ENCODE results near the gene UNG. TPM values are rescaled to one million over a fixed set of nuclear protein-coding genes. Genes with fewer than 3 reads are reported as not detected.

Gene UNG
- total RNA-seq, 2 experiments from 2014 or later: 3.3 to 3.6 TPM

DNA sequence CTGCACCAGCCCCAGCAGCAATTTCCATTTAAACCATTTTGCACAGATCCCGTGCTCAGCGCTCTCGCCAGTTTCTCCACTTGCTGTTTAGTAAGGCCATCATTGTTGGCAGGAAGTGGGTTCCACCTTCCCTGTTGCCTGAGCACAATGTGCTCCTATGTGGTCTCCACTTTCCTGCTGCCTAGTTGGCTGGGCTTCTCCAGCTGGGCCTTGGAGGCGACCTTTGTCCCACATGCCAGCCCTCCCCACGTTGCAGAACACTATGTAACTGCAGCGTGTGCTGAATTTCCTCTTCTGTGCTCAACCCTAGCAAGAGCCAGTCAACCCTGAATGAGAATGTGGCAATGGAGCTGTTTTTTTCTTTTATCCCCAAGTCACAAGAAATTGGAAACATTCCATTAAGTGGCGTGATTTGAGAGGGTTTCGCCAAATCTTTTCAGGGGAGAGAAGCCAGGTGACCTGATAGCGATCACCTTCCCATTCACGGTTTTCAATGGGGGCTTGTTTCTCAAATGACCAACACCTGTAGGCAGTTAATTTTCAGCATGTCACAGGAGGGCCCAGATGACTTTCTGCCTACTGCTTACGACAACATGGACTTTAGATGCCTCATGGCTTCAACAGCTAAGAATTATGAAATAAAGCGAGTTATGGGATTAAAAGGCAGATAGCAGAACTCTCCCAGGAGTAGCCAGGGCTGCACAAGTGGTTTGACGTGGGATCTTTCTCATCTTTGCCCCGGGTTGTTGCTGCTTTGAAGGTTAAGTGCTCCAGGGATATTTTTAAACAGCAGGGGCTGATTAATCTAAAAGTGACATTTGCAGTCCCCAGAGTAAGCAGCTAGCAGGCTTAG is 18.6 kb downstream of the UNG start, which contains the start of gene ACACB:
TSS of gene ACACB (plus strand) at position 830 of the 853 bp plus-strand sequence. CDS start 22,819 bp downstream, outside the sequence.
- ATAC-seq (ENCODE audit: poor library complexity): no peak
- intact Hi-C loops (cut with DNase I, micrococcal nuclease): no loop called here

DNA sequence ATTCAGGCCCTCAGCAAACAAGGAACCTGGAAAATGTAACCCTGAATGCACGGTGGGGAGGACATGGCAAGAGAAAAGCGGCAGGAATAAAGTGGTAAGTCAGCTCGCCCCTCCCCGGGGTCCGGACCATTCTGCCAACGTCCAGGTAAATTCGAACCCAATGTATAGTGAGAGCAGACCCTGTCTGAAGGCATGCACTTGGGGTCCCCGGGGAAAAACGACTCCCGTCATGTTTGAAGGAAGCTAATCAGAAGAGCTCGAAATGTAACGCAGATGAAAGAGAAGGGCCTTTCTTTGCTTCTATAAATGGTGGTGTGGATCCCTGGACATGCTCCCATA is 19.2 kb downstream of the UNG start:
- intact Hi-C loops (cut with DNase I, micrococcal nuclease): no loop called here
- peaks cover 17% of the 10 kb centered on the region for H3K4me1 ChIP-seq (ENCODE audit: insufficient read depth, low read length)
- DNase-seq (no peak), ATAC-seq (ENCODE audit: poor library complexity) (no peak)
- H3K36me3 ChIP-seq (ENCODE audit: insufficient read depth, low read length): no peaks in the 10 kb centered on the region
- no peaks in the 10 kb centered on the region for H3K9me3 Mint-ChIP-seq
- TF ChIP-seq, protein P1, sequence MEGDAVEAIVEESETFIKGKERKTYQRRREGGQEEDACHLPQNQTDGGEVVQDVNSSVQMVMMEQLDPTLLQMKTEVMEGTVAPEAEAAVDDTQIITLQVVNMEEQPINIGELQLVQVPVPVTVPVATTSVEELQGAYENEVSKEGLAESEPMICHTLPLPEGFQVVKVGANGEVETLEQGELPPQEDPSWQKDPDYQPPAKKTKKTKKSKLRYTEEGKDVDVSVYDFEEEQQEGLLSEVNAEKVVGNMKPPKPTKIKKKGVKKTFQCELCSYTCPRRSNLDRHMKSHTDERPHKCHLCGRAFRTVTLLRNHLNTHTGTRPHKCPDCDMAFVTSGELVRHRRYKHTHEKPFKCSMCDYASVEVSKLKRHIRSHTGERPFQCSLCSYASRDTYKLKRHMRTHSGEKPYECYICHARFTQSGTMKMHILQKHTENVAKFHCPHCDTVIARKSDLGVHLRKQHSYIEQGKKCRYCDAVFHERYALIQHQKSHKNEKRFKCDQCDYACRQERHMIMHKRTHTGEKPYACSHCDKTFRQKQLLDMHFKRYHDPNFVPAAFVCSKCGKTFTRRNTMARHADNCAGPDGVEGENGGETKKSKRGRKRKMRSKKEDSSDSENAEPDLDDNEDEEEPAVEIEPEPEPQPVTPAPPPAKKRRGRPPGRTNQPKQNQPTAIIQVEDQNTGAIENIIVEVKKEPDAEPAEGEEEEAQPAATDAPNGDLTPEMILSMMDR (IDR thresholded peaks at IDR 0.05): no peak
- ChIA-PET POLR2A (no interaction called here), CTCF (no interaction called here)
- H3K4me1 Mint-ChIP-seq (ENCODE audit: low read depth): peaks cover 36% of the 10 kb centered on the region
- no peaks in the 10 kb centered on the region for H3K27me3 Mint-ChIP-seq
- no peaks in the 10 kb centered on the region for H3K27me3 ChIP-seq (ENCODE audit: control insufficient read depth in 1 of 2, insufficient read depth in 2 of 2, low read length in 2 of 2)
- no peaks in the 10 kb centered on the region for H3K9me3 ChIP-seq (ENCODE audit: control insufficient read depth in 1 of 2, insufficient read depth in 1 of 2, low read length in 2 of 2)
- no peak overlapping the region for H3K4me3 Mint-ChIP-seq
- H3K4me3 ChIP-seq (ENCODE audit: low read length): no peak overlapping the region
- H3K27ac ChIP-seq (ENCODE audit: low read depth in 1 of 2, low read length in 2 of 2): no peak overlapping the region
- no peak overlapping the region for H3K27ac Mint-ChIP-seq
- H3K36me3 Mint-ChIP-seq (ENCODE audit: low read depth): no peaks in the 10 kb centered on the region

More for the DNA sequence above, 18.6 kb downstream of the UNG start, which contains the start of gene ACACB:
- CTCF ChIA-PET: no interaction called here
- H3K27ac ChIP-seq (ENCODE audit: low read depth in 1 of 2, low read length in 2 of 2): no peak within 1 kb of the TSS
- no peak within 1 kb of the TSS for H3K27ac Mint-ChIP-seq
- H3K4me1 Mint-ChIP-seq (ENCODE audit: low read depth): peaks cover 37% of the 10 kb centered on the region
- peaks cover 19% of the 10 kb centered on the region for H3K4me1 ChIP-seq (ENCODE audit: insufficient read depth, low read length)
- no peaks in the 10 kb centered on the region for H3K27me3 ChIP-seq (ENCODE audit: control insufficient read depth in 1 of 2, insufficient read depth in 2 of 2, low read length in 2 of 2)
- POLR2A ChIA-PET: no interaction called here
- H3K9me3 ChIP-seq (ENCODE audit: control insufficient read depth in 1 of 2, insufficient read depth in 1 of 2, low read length in 2 of 2): no peaks in the 10 kb centered on the region
- H3K9me3 Mint-ChIP-seq: no peaks in the 10 kb centered on the region
- TF ChIP-seq, protein P1 (IDR thresholded peaks at IDR 0.05): no peak
- no peak within 1 kb of the TSS for H3K4me3 Mint-ChIP-seq
- no peaks in the 10 kb centered on the region for H3K27me3 Mint-ChIP-seq
- H3K36me3 ChIP-seq (ENCODE audit: insufficient read depth, low read length): no peaks in the 10 kb centered on the region
- no peaks in the 10 kb centered on the region for H3K36me3 Mint-ChIP-seq (ENCODE audit: low read depth)
- DNase-seq: no peak
- H3K4me3 ChIP-seq (ENCODE audit: low read length): no peak within 1 kb of the TSS

DNA sequence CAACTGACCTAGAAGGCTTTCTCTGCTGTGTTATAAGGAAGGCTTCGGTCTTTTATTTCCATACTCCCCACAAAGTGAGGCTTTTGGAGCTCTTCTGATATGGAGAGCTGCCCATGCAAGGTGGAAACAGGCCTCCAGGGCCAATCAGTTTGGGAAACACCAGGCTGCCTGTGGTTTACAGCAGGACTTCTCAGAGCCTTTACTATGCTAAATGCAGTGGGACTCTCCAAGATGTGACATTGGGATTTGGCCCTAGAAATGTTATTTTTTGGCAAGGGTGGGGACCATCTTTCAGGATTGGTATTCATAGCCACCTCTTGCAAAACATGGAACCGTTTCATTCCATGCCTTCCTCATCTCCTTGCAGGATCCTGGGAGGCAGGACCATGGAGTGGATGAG is 22.7 kb downstream of the UNG start:
- Mint-ChIP-seq H3K4me3 (no peak overlapping the region), H3K27me3 (no peaks in the 10 kb centered on the region), H3K4me1 (ENCODE audit: low read depth) (peaks cover 9% of the 10 kb centered on the region), H3K36me3 (ENCODE audit: low read depth) (no peaks in the 10 kb centered on the region), H3K9me3 (no peaks in the 10 kb centered on the region), H3K27ac (no peak overlapping the region)
- intact Hi-C loops (cut with DNase I, micrococcal nuclease): no loop called here
- ChIA-PET CTCF (interaction anchor here (1.0 kb wide), 1 partner anchor 27 kb away, joined by 3 read pairs; the partner anchor contains the start of gene ALKBH2), POLR2A (no interaction called here)
- Histone ChIP-seq H3K9me3 (ENCODE audit: control insufficient read depth in 1 of 2, insufficient read depth in 1 of 2, low read length in 2 of 2) (no peaks in the 10 kb centered on the region), H3K27ac (ENCODE audit: low read depth in 1 of 2, low read length in 2 of 2) (no peak overlapping the region), H3K4me1 (ENCODE audit: insufficient read depth, low read length) (peaks cover 8% of the 10 kb centered on the region), H3K27me3 (ENCODE audit: control insufficient read depth in 1 of 2, insufficient read depth in 2 of 2, low read length in 2 of 2) (no peaks in the 10 kb centered on the region), H3K4me3 (ENCODE audit: low read length) (no peak overlapping the region), H3K36me3 (ENCODE audit: insufficient read depth, low read length) (peaks cover 3% of the 10 kb centered on the region)
- ATAC-seq (ENCODE audit: poor library complexity) (no peak), DNase-seq (no peak)
- TF ChIP-seq, protein P1 (IDR thresholded peaks at IDR 0.05): no peak
